ENCODE measurements around the gene RABL6. TPM values are rescaled to one million over a fixed set of nuclear protein-coding genes. Genes with fewer than 3 reads are reported as not detected.
"Not testable (repeated sequence)": the region's sequence is repeated elsewhere in the genome, so short reads cannot be mapped to it uniquely, and the experiment has no call there.

Gene RABL6
- total RNA-seq, 4 donors from 2014 or later, result 28.8 to 57.9 (median 39.6) TPM

DNA sequence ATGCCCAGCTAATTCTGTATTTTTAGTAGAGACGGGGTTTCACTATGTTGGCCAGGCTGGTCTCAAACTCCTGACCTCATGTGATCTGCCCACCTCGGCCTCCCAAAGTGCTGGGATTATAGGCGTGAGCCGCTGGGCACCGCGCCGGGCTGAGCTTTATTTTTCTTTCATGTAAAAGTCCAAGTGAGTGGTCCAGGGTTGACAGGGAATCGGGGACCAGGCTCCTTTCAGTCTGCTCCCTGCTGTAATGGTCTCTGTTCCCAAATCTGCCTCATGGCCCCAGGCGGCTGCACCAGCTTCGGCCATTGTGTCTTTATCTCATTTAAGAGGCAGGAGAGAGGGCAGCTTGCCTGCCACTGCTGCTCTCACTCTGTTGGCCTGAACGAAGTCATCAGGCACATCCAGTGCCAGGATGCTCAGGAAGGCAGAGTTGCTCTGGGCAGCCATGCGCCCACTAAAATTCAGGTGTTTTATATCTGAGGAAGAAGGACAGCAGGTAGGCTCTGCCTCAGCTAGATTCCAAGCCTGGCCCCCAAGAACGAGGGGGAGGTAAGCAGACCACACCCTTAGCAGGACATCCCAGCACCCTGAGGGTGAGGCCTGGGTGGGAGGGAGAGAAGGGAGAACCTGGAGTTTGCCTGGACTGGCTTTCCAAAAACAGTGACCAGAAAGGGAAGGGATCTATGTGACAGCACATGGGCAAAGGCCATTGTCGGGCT is 13.3 kb upstream of the RABL6 start:
- H3K4me3 ChIP-seq, result no peak overlapping the region
- TF ChIP-seq POLR2A (IDR thresholded peaks at IDR 0.05), result no peak
- TF ChIP-seq CTCF (IDR thresholded peaks at IDR 0.05), result no peak
- DNase-seq, result no peak
- H3K4me1 ChIP-seq, result peaks cover 3 to 9% of the 10 kb centered on the region in 2 donors
- H3K27ac ChIP-seq, result no peak overlapping the region
- H3K27me3 ChIP-seq, result peaks cover 6 to 9% of the 10 kb centered on the region in 2 donors
- H3K9me3 ChIP-seq, result no peaks in the 10 kb centered on the region
- intact Hi-C loops (cut with DNase I; ENCODE audit: low total_unique reads), result no loop called here
- no peaks in the 10 kb centered on the region for H3K36me3 ChIP-seq

- intact Hi-C loops (cut with DNase I; ENCODE audit: low total_unique reads), result no loop called here
- no peak for DNase-seq
Measured at GRCh38 chr9:136795000-136795348, 12.8 kb upstream of the RABL6 start.

DNA sequence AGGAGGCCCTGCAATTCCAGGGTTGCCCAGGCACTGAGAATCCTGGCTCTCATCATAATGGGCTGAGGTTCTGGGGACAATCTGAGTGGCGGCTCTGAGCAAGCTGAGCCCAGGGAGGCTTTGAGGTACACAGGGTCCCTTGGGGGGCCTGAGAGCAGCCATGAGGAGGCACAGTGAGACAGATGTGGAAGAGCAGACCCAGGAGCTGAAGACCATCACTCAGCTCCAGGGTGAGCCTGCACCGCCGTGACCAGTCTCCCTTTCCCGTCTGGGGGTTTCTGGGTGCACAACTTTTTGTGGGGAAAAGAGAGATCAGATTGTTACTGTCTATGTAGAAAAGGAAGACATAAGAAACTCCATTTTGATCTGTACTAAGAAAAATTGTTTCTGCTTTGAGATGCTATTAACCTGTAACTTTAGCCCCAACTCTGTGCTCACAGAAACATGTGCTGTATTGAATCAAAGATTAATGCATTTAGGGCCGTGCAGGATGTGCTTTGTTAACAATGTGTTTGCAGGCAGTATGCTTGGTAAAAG is 11.4 kb upstream of the RABL6 start, which contains the start of gene CCDC183:
CCDC183 (plus strand) TSS at position 101 of the 537 bp plus-strand sequence; CDS start at position 161, 60 bp downstream.
- no peaks in the 10 kb centered on the region for H3K9me3 ChIP-seq
- no peaks in the 10 kb centered on the region for H3K36me3 ChIP-seq
- no peak within 1 kb of the TSS for H3K27ac ChIP-seq
- peaks cover 17 to 24% of the 10 kb centered on the region in 2 donors for H3K27me3 ChIP-seq
- no peak for DNase-seq
- peaks cover 3 to 25% of the 10 kb centered on the region in 2 donors for H3K4me1 ChIP-seq
- TF ChIP-seq POLR2A (IDR thresholded peaks at IDR 0.05) (no peak), CTCF (IDR thresholded peaks at IDR 0.05) (no peak)
- H3K4me3 ChIP-seq, result no peak within 1 kb of the TSS
- intact Hi-C loops (cut with DNase I; ENCODE audit: low total_unique reads), result no loop called here

More at GRCh38 chr9:136795000-136795348, 12.8 kb upstream of the RABL6 start:
- Histone ChIP-seq H3K4me3 (no peak overlapping the region), H3K9me3 (no peaks in the 10 kb centered on the region), H3K36me3 (no peaks in the 10 kb centered on the region), H3K27me3 (peaks cover 12% of the 10 kb centered on the region in 2 donors), H3K27ac (no peak overlapping the region), H3K4me1 (peaks cover 3 to 15% of the 10 kb centered on the region in 2 donors)
- TF ChIP-seq CTCF (IDR thresholded peaks at IDR 0.05) (no peak), POLR2A (IDR thresholded peaks at IDR 0.05) (no peak)

DNA sequence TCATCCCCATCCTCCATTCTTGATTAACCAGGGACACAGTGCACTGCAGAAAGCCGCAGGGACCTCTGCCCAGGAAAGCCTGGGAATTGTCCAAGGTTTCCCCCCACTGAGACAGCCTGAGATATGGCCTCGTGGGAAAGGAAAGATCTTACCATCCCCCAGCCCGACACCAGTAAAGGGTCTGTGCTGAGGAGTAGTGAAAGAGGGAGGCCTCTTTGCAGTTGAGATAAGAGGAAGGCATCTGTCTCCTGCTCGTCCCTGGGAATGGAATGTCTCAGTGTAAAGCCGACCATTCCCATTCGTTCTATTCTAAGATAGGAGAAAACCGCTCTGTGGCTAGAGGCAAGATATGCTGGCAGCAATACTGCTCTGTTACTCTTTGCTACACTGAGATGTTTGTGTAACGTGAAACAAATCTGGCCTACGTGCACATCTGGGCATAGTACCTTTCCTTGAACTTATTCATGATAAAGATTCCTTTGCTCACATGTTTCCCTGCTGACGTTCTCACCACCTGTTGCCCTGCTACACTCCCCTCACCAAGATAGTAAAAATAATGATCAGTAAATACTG is 10.9 kb upstream of the RABL6 start:
- intact Hi-C loops (cut with DNase I; ENCODE audit: low total_unique reads); H3K27ac ChIP-seq; H3K36me3 ChIP-seq; H3K4me3 ChIP-seq; DNase-seq; H3K9me3 ChIP-seq: not testable (repeated sequence)
- peaks cover 17 to 29% of the 10 kb centered on the region in 2 donors for H3K27me3 ChIP-seq
- H3K4me1 ChIP-seq, result peaks cover 3 to 21% of the 10 kb centered on the region in 2 donors

DNA sequence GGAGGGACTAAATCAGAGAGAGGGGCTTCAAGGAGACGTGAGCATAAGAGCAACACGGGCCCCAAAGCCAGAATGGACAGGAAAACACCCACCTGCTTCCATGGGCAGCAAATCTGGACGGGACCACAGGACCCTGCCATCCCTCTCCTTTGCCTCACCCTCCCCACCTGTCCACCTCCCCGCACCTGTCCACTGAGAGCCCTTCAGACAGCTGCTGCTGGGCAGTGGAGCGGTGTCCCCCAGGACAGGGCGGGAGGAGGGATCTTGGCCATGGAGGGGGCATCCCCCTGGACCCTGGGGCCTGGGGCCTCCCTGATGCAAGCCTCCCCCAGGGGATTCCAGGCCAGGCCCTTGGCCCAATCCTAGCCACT is 9.1 kb upstream of the RABL6 start:
- Histone ChIP-seq H3K4me1 (peaks cover 0 to 17% of the 10 kb centered on the region in 2 donors), H3K4me3 (no peak overlapping the region), H3K36me3 (no peaks in the 10 kb centered on the region), H3K27ac (no peak overlapping the region), H3K27me3 (peaks cover 17 to 32% of the 10 kb centered on the region in 2 donors), H3K9me3 (no peaks in the 10 kb centered on the region)
- DNase-seq, result no peak
- no peak for TF ChIP-seq CTCF (IDR thresholded peaks at IDR 0.05)
- TF ChIP-seq POLR2A (IDR thresholded peaks at IDR 0.05), result no peak
- intact Hi-C loops (cut with DNase I; ENCODE audit: low total_unique reads), result no loop called here

All from uterus (tissue), 4 donors.